Measurements from ENCODE around the gene GPC6.

GRCh38 chr13:93217721-93218261, 8.8 kb upstream of the GPC6 start:
- no peak for TF ChIP-seq CTCF (IDR thresholded peaks at IDR 0.05)
- TF ChIP-seq POLR2A (IDR thresholded peaks at IDR 0.05) = no peak
- no peak for TF ChIP-seq POLR2AphosphoS5 (IDR thresholded peaks at IDR 0.05)
